NK-92 (cell line): ENCODE data around the gene SMKR1.
"Not testable (repeated sequence)": the region's sequence is repeated elsewhere in the genome, so short reads cannot be mapped to it uniquely, and the experiment has no call there.

ENCODE experiments used
- DNase-seq: peaks from one replicate; lab custom pipeline; 2025; ENCODE audit not compliant: unreplicated experiment; lab: John Stamatoyannopoulos, UW

Gene SMKR1

GRCh38 chr7:129481376-129481775 lies 21.0 kb upstream of the SMKR1 start:
- not testable (repeated sequence) for DNase-seq

GRCh38 chr7:129482781-129483180 lies 19.6 kb upstream of the SMKR1 start:
- no peak for DNase-seq

GRCh38 chr7:129489491-129489890 lies 12.8 kb upstream of the SMKR1 start:
- no peak for DNase-seq

GRCh38 chr7:129492391-129492790 lies 9.9 kb upstream of the SMKR1 start:
- no peak for DNase-seq

GRCh38 chr7:129493555-129493954 lies 8.8 kb upstream of the SMKR1 start:
- DNase-seq, result no peak

GRCh38 chr7:129494041-129494440 lies 8.3 kb upstream of the SMKR1 start:
- no peak for DNase-seq

GRCh38 chr7:129495987-129496386 lies 6.3 kb upstream of the SMKR1 start:
- DNase-seq, result no peak

- DNase-seq, result peak; percentile 11
These were observed 5.7 kb upstream of the SMKR1 start for GRCh38 chr7:129496653-129497052.

- DNase-seq, result no peak
These were observed 5.2 kb upstream of the SMKR1 start for GRCh38 chr7:129497156-129497555.

- DNase-seq, result no peak
These were observed 4.3 kb upstream of the SMKR1 start for GRCh38 chr7:129498021-129498420.

- no peak for DNase-seq
These were observed 2.3 kb upstream of the SMKR1 start for GRCh38 chr7:129499999-129500398.

GRCh38 chr7:129502708-129503685 lies 666 bp downstream of the SMKR1 start:
- no peak for DNase-seq

GRCh38 chr7:129503725-129504124 lies 1.4 kb downstream of the SMKR1 start:
- DNase-seq, result no peak

- DNase-seq, result no peak
These were observed 9.9 kb downstream of the SMKR1 start for GRCh38 chr7:129512192-129512591.

- no peak for DNase-seq
These were observed 11.2 kb downstream of the SMKR1 start for GRCh38 chr7:129513546-129513945.

GRCh38 chr7:129514683-129515082 lies 12.4 kb downstream of the SMKR1 start:
- DNase-seq, result no peak

- no peak for DNase-seq
These were observed 13.1 kb downstream of the SMKR1 start for GRCh38 chr7:129515381-129515780.

- DNase-seq, result no peak
These were observed 15.6 kb downstream of the SMKR1 start for GRCh38 chr7:129517931-129518330.

- DNase-seq, result no peak
These were observed 17.1 kb downstream of the SMKR1 start for GRCh38 chr7:129519464-129519863.

- no peak for DNase-seq
These were observed 20.0 kb downstream of the SMKR1 start for GRCh38 chr7:129522088-129522970.

- DNase-seq, result no peak
These were observed 20.6 kb downstream of the SMKR1 start for GRCh38 chr7:129522971-129523340.

GRCh38 chr7:129523924-129524323 lies 21.6 kb downstream of the SMKR1 start:
- no peak for DNase-seq
